ENCODE results near the gene ARID3A. TPM values are rescaled to one million over a fixed set of nuclear protein-coding genes. Genes with fewer than 3 reads are reported as not detected.
A peak's percentile ranks its signal among the peaks of the same experiment; 100 is the strongest.

ARID3A gene
- total RNA-seq, 1 experiment from 2014 or later = 0.85 TPM

GRCh38 chr19:944171-944567 is 18.3 kb downstream of the ARID3A start:
- H3K36me3 Mint-ChIP-seq (ENCODE audit: insufficient read depth, unreplicated experiment) = peaks cover 15% of the 10 kb centered on the region
- intact Hi-C loops (cut with micrococcal nuclease; ENCODE audit: unreplicated experiment) = no loop called here
- peaks cover 26% of the 10 kb centered on the region for H3K4me1 Mint-ChIP-seq (ENCODE audit: low read depth, unreplicated experiment)
- peaks cover 31% of the 10 kb centered on the region for H3K27me3 Mint-ChIP-seq (ENCODE audit: unreplicated experiment)
- CTCF ChIA-PET = interaction anchor here (0.5 kb wide), 1 partner anchor 22 kb away, joined by 3 read pairs; no protein-coding TSS in a partner anchor
- H3K9me3 Mint-ChIP-seq (ENCODE audit: low read depth, unreplicated experiment) = no peaks in the 10 kb centered on the region
- TF ChIP-seq, protein P1, sequence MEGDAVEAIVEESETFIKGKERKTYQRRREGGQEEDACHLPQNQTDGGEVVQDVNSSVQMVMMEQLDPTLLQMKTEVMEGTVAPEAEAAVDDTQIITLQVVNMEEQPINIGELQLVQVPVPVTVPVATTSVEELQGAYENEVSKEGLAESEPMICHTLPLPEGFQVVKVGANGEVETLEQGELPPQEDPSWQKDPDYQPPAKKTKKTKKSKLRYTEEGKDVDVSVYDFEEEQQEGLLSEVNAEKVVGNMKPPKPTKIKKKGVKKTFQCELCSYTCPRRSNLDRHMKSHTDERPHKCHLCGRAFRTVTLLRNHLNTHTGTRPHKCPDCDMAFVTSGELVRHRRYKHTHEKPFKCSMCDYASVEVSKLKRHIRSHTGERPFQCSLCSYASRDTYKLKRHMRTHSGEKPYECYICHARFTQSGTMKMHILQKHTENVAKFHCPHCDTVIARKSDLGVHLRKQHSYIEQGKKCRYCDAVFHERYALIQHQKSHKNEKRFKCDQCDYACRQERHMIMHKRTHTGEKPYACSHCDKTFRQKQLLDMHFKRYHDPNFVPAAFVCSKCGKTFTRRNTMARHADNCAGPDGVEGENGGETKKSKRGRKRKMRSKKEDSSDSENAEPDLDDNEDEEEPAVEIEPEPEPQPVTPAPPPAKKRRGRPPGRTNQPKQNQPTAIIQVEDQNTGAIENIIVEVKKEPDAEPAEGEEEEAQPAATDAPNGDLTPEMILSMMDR (IDR thresholded peaks at IDR 0.05; ENCODE audit: unreplicated experiment) = no peak
- peak overlapping the region; percentile 20 for H3K4me3 Mint-ChIP-seq (ENCODE audit: low read depth, unreplicated experiment)
- H3K27ac Mint-ChIP-seq (ENCODE audit: unreplicated experiment) = no peak overlapping the region
- BruUV-seq (replicated peaks) = no TSS peak
- no peak for DNase-seq

DNA sequence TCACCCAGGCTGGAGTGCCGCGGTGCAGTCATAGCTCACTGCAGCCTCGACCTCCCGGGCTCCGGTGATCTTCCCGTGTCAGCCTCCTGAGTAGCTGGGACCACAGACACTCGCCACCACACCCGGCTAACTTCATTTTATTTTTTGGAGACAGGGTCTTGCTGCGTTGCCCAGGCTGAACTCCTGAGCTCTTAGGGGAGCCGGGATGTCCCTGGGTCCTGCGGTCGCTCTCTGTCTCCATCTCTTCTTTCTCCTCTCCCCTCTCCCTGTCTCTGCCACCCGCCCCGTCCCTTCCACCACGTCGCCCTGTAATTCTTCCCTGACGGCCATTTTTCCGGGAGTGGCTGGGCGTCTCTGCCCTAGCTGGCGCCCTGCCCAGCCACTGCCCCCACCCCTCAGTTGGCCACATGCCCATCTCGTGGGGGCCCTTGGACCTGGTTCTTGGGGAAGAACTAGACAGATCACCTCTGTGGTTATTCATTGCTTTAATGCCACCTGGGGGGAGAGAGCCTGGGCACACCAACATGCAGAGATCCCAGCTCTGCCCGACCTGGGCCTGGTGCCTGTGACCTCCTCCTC is 18.9 kb downstream of the ARID3A start:
- Mint-ChIP-seq H3K4me3 (ENCODE audit: low read depth, unreplicated experiment) (peak overlapping the region; percentile 20), H3K4me1 (ENCODE audit: low read depth, unreplicated experiment) (peaks cover 26% of the 10 kb centered on the region), H3K27ac (ENCODE audit: unreplicated experiment) (no peak overlapping the region), H3K27me3 (ENCODE audit: unreplicated experiment) (peaks cover 26% of the 10 kb centered on the region), H3K36me3 (ENCODE audit: insufficient read depth, unreplicated experiment) (peaks cover 15% of the 10 kb centered on the region), H3K9me3 (ENCODE audit: low read depth, unreplicated experiment) (no peaks in the 10 kb centered on the region)
- TF ChIP-seq, protein P1 (IDR thresholded peaks at IDR 0.05; ENCODE audit: unreplicated experiment) = no peak
- CTCF ChIA-PET = no interaction called here
- intact Hi-C loops (cut with micrococcal nuclease; ENCODE audit: unreplicated experiment) = no loop called here
- no TSS peak for BruUV-seq (replicated peaks)
- DNase-seq = peak; percentile 59

GRCh38 chr19:945401-946252 is 19.8 kb downstream of the ARID3A start:
- Mint-ChIP-seq H3K4me1 (ENCODE audit: low read depth, unreplicated experiment) (peaks cover 18% of the 10 kb centered on the region), H3K27ac (ENCODE audit: unreplicated experiment) (no peak overlapping the region), H3K36me3 (ENCODE audit: insufficient read depth, unreplicated experiment) (peaks cover 9% of the 10 kb centered on the region), H3K27me3 (ENCODE audit: unreplicated experiment) (peaks cover 17% of the 10 kb centered on the region), H3K9me3 (ENCODE audit: low read depth, unreplicated experiment) (no peaks in the 10 kb centered on the region), H3K4me3 (ENCODE audit: low read depth, unreplicated experiment) (no peak overlapping the region)
- no peak for DNase-seq
- intact Hi-C loops (cut with micrococcal nuclease; ENCODE audit: unreplicated experiment) = no loop called here
- BruUV-seq (replicated peaks) = no TSS peak
- CTCF ChIA-PET = no interaction called here
- TF ChIP-seq, protein P1 (IDR thresholded peaks at IDR 0.05; ENCODE audit: unreplicated experiment) = no peak

- peaks cover 17% of the 10 kb centered on the region for H3K27me3 Mint-ChIP-seq (ENCODE audit: unreplicated experiment)
- H3K9me3 Mint-ChIP-seq (ENCODE audit: low read depth, unreplicated experiment) = no peaks in the 10 kb centered on the region
- peaks cover 9% of the 10 kb centered on the region for H3K4me1 Mint-ChIP-seq (ENCODE audit: low read depth, unreplicated experiment)
- intact Hi-C loops (cut with micrococcal nuclease; ENCODE audit: unreplicated experiment) = no loop called here
- CTCF ChIA-PET = no interaction called here
- no TSS peak for BruUV-seq (replicated peaks)
- H3K27ac Mint-ChIP-seq (ENCODE audit: unreplicated experiment) = no peak overlapping the region
- peaks cover 9% of the 10 kb centered on the region for H3K36me3 Mint-ChIP-seq (ENCODE audit: insufficient read depth, unreplicated experiment)
- TF ChIP-seq, protein P1 (IDR thresholded peaks at IDR 0.05; ENCODE audit: unreplicated experiment) = no peak
- no peak for DNase-seq
- H3K4me3 Mint-ChIP-seq (ENCODE audit: low read depth, unreplicated experiment) = no peak overlapping the region
Observed at GRCh38 chr19:947090-947706, 21.4 kb downstream of the ARID3A start.

Measured in Calu3 (cell line).